PC-3 (cell line): ENCODE data around the gene PRSS50.

Experiments used
- EZH2 ChIP-seq: fragments of 300-600 bp; sonication (generic); IDR thresholded peaks from one replicate; pipeline ENCODE4 v1.6.1; 2017; ENCODE audit warnings: antibody characterized with exemption, mild to moderate bottlenecking, low read length; ENCODE audit not compliant: unreplicated experiment
- EZH2phosphoT487 ChIP-seq: fragments of 300-600 bp; sonication (generic); IDR thresholded peaks from 2 replicates; pipeline ENCODE4 v1.6.1; 2018; ENCODE audit warnings: mild to moderate bottlenecking, antibody characterized with exemption, low read length, borderline replicate concordance
- TF ChIP-seq, protein P1 (sequence below): fragments of 300-600 bp; sonication (generic); conservative IDR thresholded peaks from 2 replicates; pipeline ENCODE4 v1.5.1; 2017; ENCODE audit warnings: antibody characterized with exemption, low read depth, mild to moderate bottlenecking, low read length

DNA sequence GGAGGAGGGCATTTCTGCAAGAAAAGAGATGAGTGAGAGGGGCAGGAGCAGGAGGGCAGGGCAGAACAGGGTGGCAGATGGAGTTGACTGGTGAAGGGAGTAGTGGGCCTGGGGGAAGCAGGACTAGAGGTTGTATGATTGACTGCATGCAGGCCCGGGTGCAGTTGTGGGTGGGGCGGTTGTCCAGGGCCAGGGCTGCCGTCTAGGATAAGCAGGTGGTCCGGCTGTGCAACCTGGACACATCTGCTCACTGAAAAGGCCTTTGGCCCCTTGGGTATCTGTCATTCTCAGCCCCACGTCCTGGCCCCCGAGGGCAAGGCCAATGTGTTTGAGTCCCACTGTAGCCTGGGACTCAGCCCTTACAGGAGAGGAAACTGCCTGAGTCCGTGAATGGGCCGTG lies 49.6 kb downstream of the PRSS50 start:
- TF ChIP-seq EZH2: no peak
- TF ChIP-seq, protein P1, sequence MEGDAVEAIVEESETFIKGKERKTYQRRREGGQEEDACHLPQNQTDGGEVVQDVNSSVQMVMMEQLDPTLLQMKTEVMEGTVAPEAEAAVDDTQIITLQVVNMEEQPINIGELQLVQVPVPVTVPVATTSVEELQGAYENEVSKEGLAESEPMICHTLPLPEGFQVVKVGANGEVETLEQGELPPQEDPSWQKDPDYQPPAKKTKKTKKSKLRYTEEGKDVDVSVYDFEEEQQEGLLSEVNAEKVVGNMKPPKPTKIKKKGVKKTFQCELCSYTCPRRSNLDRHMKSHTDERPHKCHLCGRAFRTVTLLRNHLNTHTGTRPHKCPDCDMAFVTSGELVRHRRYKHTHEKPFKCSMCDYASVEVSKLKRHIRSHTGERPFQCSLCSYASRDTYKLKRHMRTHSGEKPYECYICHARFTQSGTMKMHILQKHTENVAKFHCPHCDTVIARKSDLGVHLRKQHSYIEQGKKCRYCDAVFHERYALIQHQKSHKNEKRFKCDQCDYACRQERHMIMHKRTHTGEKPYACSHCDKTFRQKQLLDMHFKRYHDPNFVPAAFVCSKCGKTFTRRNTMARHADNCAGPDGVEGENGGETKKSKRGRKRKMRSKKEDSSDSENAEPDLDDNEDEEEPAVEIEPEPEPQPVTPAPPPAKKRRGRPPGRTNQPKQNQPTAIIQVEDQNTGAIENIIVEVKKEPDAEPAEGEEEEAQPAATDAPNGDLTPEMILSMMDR: no peak
- TF ChIP-seq EZH2phosphoT487: no peak
